ENCODE measurements around the gene NUTM1. TPM values are rescaled to one million over a fixed set of nuclear protein-coding genes. Genes with fewer than 3 reads are reported as not detected.

Gene NUTM1
- total and polyA plus RNA-seq, 2 of the 13 experiments (the other 11 are each of a cell fraction or from before 2014, with no cell fraction given): not detected

GRCh38 chr15:34342737-34343575, at the start of gene NUTM1, which contains the start of gene NOP10 (continued):
- peak; percentile 88 for TF ChIP-seq ZNF574 (CRISPR knock-in tag; IDR thresholded peaks at IDR 0.05)
- TF ChIP-seq CHD4 (IDR thresholded peaks at IDR 0.05; ENCODE audit: borderline replicate concordance, low read length): peak; percentile 41; the same call in 1 of the 2 replicates
- peak; percentile 98 for TF ChIP-seq SAP130 (CRISPR knock-in tag; IDR thresholded peaks at IDR 0.05; ENCODE audit: low read depth)
- peak; percentile 83; the same call in 1 of the 2 replicates for TF ChIP-seq ZSCAN9 (CRISPR knock-in tag; IDR thresholded peaks at IDR 0.05; ENCODE audit: borderline replicate concordance)
- TF ChIP-seq BRF2 (CRISPR knock-in tag; IDR thresholded peaks at IDR 0.05): peak; percentile 61; the same call in 1 of the 2 replicates
- peak; percentile 79 for TF ChIP-seq GABPA (IDR thresholded peaks at IDR 0.05; ENCODE audit: low read depth, low read length)
- TF ChIP-seq GABPA (CRISPR knock-in tag; IDR thresholded peaks at IDR 0.05; ENCODE audit: low read depth): peak; percentile 98
- TF ChIP-seq ZNF775 (CRISPR knock-in tag; IDR thresholded peaks at IDR 0.05; ENCODE audit: borderline replicate concordance): no peak
- TF ChIP-seq CENPT (CRISPR knock-in tag; IDR thresholded peaks at IDR 0.05; ENCODE audit: low read depth): no peak
- TF ChIP-seq ATRX (CRISPR knock-in tag; IDR thresholded peaks at IDR 0.05; ENCODE audit: borderline replicate concordance): no peak
- peak; percentile 95 for TF ChIP-seq XRCC5 (optimal IDR thresholded peaks at IDR 0.05; ENCODE audit: low read length)
- 0 out of 2 replicates have a peak, but pooled peaks have one; percentile 35 for TF ChIP-seq TOPORS (CRISPR knock-in tag; IDR thresholded peaks at IDR 0.05)
- no peak for TF ChIP-seq XBP1 (CRISPR knock-in tag; IDR thresholded peaks at IDR 0.05)
- no peak for TF ChIP-seq NFATC3 (CRISPR knock-in tag; IDR thresholded peaks at IDR 0.05)
- no peak for TF ChIP-seq ZNF432 (CRISPR knock-in tag; IDR thresholded peaks at IDR 0.05; ENCODE audit: borderline replicate concordance)
- TF ChIP-seq ZNF224 (CRISPR knock-in tag; IDR thresholded peaks at IDR 0.05): no peak
- TF ChIP-seq, protein P1, sequence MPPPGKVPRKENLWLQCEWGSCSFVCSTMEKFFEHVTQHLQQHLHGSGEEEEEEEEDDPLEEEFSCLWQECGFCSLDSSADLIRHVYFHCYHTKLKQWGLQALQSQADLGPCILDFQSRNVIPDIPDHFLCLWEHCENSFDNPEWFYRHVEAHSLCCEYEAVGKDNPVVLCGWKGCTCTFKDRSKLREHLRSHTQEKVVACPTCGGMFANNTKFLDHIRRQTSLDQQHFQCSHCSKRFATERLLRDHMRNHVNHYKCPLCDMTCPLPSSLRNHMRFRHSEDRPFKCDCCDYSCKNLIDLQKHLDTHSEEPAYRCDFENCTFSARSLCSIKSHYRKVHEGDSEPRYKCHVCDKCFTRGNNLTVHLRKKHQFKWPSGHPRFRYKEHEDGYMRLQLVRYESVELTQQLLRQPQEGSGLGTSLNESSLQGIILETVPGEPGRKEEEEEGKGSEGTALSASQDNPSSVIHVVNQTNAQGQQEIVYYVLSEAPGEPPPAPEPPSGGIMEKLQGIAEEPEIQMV (CRISPR knock-in tag; IDR thresholded peaks at IDR 0.05; ENCODE audit: low read depth): peak; percentile 92
- TF ChIP-seq JDP2 (CRISPR knock-in tag; IDR thresholded peaks at IDR 0.05; ENCODE audit: borderline replicate concordance): no peak; the same call in 1 of the 2 replicates
- TF ChIP-seq YEATS2 (CRISPR knock-in tag; IDR thresholded peaks at IDR 0.05; ENCODE audit: borderline replicate concordance): peak; percentile 89
- no peak for TF ChIP-seq FOXP1 (IDR thresholded peaks at IDR 0.05)
- TF ChIP-seq FOXP1 (CRISPR knock-in tag; IDR thresholded peaks at IDR 0.05): no peak; the same call in 1 of the 2 replicates
- TF ChIP-seq, protein P2, sequence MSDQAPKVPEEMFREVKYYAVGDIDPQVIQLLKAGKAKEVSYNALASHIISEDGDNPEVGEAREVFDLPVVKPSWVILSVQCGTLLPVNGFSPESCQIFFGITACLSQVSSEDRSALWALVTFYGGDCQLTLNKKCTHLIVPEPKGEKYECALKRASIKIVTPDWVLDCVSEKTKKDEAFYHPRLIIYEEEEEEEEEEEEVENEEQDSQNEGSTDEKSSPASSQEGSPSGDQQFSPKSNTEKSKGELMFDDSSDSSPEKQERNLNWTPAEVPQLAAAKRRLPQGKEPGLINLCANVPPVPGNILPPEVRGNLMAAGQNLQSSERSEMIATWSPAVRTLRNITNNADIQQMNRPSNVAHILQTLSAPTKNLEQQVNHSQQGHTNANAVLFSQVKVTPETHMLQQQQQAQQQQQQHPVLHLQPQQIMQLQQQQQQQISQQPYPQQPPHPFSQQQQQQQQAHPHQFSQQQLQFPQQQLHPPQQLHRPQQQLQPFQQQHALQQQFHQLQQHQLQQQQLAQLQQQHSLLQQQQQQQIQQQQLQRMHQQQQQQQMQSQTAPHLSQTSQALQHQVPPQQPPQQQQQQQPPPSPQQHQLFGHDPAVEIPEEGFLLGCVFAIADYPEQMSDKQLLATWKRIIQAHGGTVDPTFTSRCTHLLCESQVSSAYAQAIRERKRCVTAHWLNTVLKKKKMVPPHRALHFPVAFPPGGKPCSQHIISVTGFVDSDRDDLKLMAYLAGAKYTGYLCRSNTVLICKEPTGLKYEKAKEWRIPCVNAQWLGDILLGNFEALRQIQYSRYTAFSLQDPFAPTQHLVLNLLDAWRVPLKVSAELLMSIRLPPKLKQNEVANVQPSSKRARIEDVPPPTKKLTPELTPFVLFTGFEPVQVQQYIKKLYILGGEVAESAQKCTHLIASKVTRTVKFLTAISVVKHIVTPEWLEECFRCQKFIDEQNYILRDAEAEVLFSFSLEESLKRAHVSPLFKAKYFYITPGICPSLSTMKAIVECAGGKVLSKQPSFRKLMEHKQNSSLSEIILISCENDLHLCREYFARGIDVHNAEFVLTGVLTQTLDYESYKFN (CRISPR knock-in tag; conservative IDR thresholded peaks at IDR 0.05): no peak
